Measurements from ENCODE around the gene BIRC3. TPM values are rescaled to one million over a fixed set of nuclear protein-coding genes. Genes with fewer than 3 reads are reported as not detected.
A peak's percentile ranks its signal among the peaks of the same experiment; 100 is the strongest.

Gene BIRC3
- total RNA-seq, 1 donor from 2014 or later, result 1.0 TPM

GRCh38 chr11:102345904-102346303, 28.6 kb downstream of the BIRC3 start:
- no peak for DNase-seq (ENCODE audit: extremely low spot score, unreplicated experiment)

GRCh38 chr11:102346456-102346747, 29.1 kb downstream of the BIRC3 start:
- no peaks in the 10 kb centered on the region for H3K9me3 Mint-ChIP-seq (ENCODE audit: unreplicated experiment)
- H3K4me1 Mint-ChIP-seq (ENCODE audit: unreplicated experiment), result peaks cover 44% of the 10 kb centered on the region
- H3K27me3 Mint-ChIP-seq (ENCODE audit: unreplicated experiment), result no peaks in the 10 kb centered on the region
- no peak for DNase-seq (ENCODE audit: extremely low spot score, unreplicated experiment)
- peak overlapping the region; percentile 100 for H3K27ac Mint-ChIP-seq (ENCODE audit: unreplicated experiment)
- H3K4me3 Mint-ChIP-seq (ENCODE audit: unreplicated experiment), result peak overlapping the region; percentile 96
- TF ChIP-seq CTCF (IDR thresholded peaks at IDR 0.05), result no peak
- H3K36me3 Mint-ChIP-seq (ENCODE audit: unreplicated experiment), result peaks cover 2% of the 10 kb centered on the region

More at GRCh38 chr11:102345904-102346303, 28.6 kb downstream of the BIRC3 start:
- Mint-ChIP-seq H3K9me3 (ENCODE audit: unreplicated experiment) (no peaks in the 10 kb centered on the region), H3K27ac (ENCODE audit: unreplicated experiment) (peak overlapping the region; percentile 100), H3K4me3 (ENCODE audit: unreplicated experiment) (peak overlapping the region; percentile 96), H3K27me3 (ENCODE audit: unreplicated experiment) (no peaks in the 10 kb centered on the region), H3K4me1 (ENCODE audit: unreplicated experiment) (peaks cover 44% of the 10 kb centered on the region), H3K36me3 (ENCODE audit: unreplicated experiment) (peaks cover under 1% of the 10 kb centered on the region)
- no peak for TF ChIP-seq CTCF (IDR thresholded peaks at IDR 0.05)

- H3K36me3 Mint-ChIP-seq (ENCODE audit: unreplicated experiment), result peaks cover 7% of the 10 kb centered on the region
- DNase-seq (ENCODE audit: extremely low spot score, unreplicated experiment), result peak; percentile 99
- no peaks in the 10 kb centered on the region for H3K27me3 Mint-ChIP-seq (ENCODE audit: unreplicated experiment)
- peaks cover 45% of the 10 kb centered on the region for H3K4me1 Mint-ChIP-seq (ENCODE audit: unreplicated experiment)
- H3K4me3 Mint-ChIP-seq (ENCODE audit: unreplicated experiment), result peak within 1 kb of the TSS; percentile 96
- peak; percentile 79 for TF ChIP-seq CTCF (IDR thresholded peaks at IDR 0.05)
- H3K27ac Mint-ChIP-seq (ENCODE audit: unreplicated experiment), result peak within 1 kb of the TSS; percentile 100
- no peaks in the 10 kb centered on the region for H3K9me3 Mint-ChIP-seq (ENCODE audit: unreplicated experiment)
Measured at GRCh38 chr11:102346748-102347461, 29.6 kb downstream of the BIRC3 start, which contains the start of gene BIRC2. Gene BIRC2, plus strand, starts transcription at chr11:102347214. Its CDS starts 2,641 bp downstream, at chr11:102349855.

GRCh38 chr11:102347462-102348370, 30.4 kb downstream of the BIRC3 start:
- DNase-seq (ENCODE audit: extremely low spot score, unreplicated experiment), result no peak
- peak overlapping the region; percentile 96 for H3K4me3 Mint-ChIP-seq (ENCODE audit: unreplicated experiment)

More at GRCh38 chr11:102347462-102348370, 30.4 kb downstream of the BIRC3 start:
- no peaks in the 10 kb centered on the region for H3K27me3 Mint-ChIP-seq (ENCODE audit: unreplicated experiment)
- peaks cover 7% of the 10 kb centered on the region for H3K36me3 Mint-ChIP-seq (ENCODE audit: unreplicated experiment)
- H3K4me1 Mint-ChIP-seq (ENCODE audit: unreplicated experiment), result peaks cover 43% of the 10 kb centered on the region
- no peak for TF ChIP-seq CTCF (IDR thresholded peaks at IDR 0.05)
- peak overlapping the region; percentile 100 for H3K27ac Mint-ChIP-seq (ENCODE audit: unreplicated experiment)
- H3K9me3 Mint-ChIP-seq (ENCODE audit: unreplicated experiment), result no peaks in the 10 kb centered on the region
